Endothelial cell of umbilical vein (primary cell): ENCODE measurements around the gene DNAJC27. TPM values are rescaled to one million over a fixed set of nuclear protein-coding genes. Genes with fewer than 3 reads are reported as not detected.

ENCODE experiments used
- BruUV-seq: library from RNA; stranded (reverse); fragments of 400-500 nt; replicated peaks from 2 replicates; lab custom pipeline; 2021; lab: Mats Ljungman, UMichigan
- CTCF ChIA-PET: fragments of 300-600, 350-600 bp; sonication (Branson Sonifier 250); formaldehyde crosslinking; loops from one replicate; lab custom pipeline; 2021; ENCODE audit warnings: antibody characterized with exemption, inconsistent platforms; lab: Charles Lee
- POLR2A ChIA-PET: fragments of 300-600, 350-600 bp; sonication (Branson Sonifier 250); formaldehyde crosslinking; loops from one replicate; lab custom pipeline; 2021; ENCODE audit warnings: antibody characterized with exemption, inconsistent platforms; lab: Charles Lee
- DNase-seq: peaks from one replicate; pipeline ENCODE4 v3.0.0-alpha.2; 2011; ENCODE audit warnings: low read depth, low spot score
- FAIRE-seq: peaks from 2 replicates; lab custom pipeline; 2011; peaks lifted over from hg19 to GRCh38; lab: Jason Lieb, UNC
- H2AFZ ChIP-seq: 2 replicates; pipeline ENCODE4 v1.6.0; 2012; ENCODE audit warnings: low read depth, low read length, control low read depth, inconsistent platforms
- H3K27ac ChIP-seq: 2 replicates; pipeline ENCODE4 v1.5.1; 2011; ENCODE audit warnings: low read depth, mild to moderate bottlenecking, control low read depth, low read length, moderate library complexity; ENCODE audit not compliant: insufficient read depth
- H3K27me3 ChIP-seq, 2 experiments: 2 replicates each; pipeline versions ENCODE4 v1.6.0 to v1.6.1; 2011; ENCODE audit warnings: low read length in 2 of 2, mixed read lengths in 1 of 2; ENCODE audit not compliant: control insufficient read depth in 2 of 2, insufficient read depth in 2 of 2
- H3K36me3 ChIP-seq, 2 experiments: 2 replicates in 1 of 2; 3 replicates in 1 of 2; pipeline ENCODE4 v1.5.1; 2011; ENCODE audit warnings: low read length in 2 of 2, mild to moderate bottlenecking in 1 of 2, moderate library complexity in 1 of 2; ENCODE audit not compliant: control insufficient read depth in 2 of 2, insufficient read depth in 2 of 2; ENCODE audit errors: extremely low read depth in 1 of 2
- H3K4me1 ChIP-seq: 3 replicates; pipeline ENCODE4 v1.5.1; 2011; ENCODE audit warnings: mild to moderate bottlenecking, low read length; ENCODE audit not compliant: control insufficient read depth, insufficient read depth; ENCODE audit errors: extremely low read depth
- H3K4me2 ChIP-seq: 2 replicates; pipeline ENCODE4 v1.6.1; 2011; ENCODE audit warnings: low read length, control low read depth, mixed read lengths; ENCODE audit not compliant: insufficient read depth
- H3K4me3 ChIP-seq, 3 experiments: fragments of 200-600 bp in 1 of 3; sonication (generic), shearing (Covaris generic) in 1 of 3; replicated peaks in 1 of 3; 2 replicates each; pipeline ENCODE4 v1.5.1; 2011 to 2016; ENCODE audit warnings: control low read depth in 3 of 3, low read length in 3 of 3, mild to moderate bottlenecking in 2 of 3, inconsistent platforms in 1 of 3, low read depth in 1 of 3, moderate library complexity in 1 of 3; ENCODE audit not compliant: insufficient read depth in 1 of 3
- H3K79me2 ChIP-seq: 2 replicates; pipeline ENCODE4 v1.6.0; 2012; ENCODE audit warnings: low read length, inconsistent platforms; ENCODE audit not compliant: control insufficient read depth, insufficient read depth
- H3K9ac ChIP-seq: replicated peaks from 2 replicates; pipeline ENCODE3; 2011; ENCODE audit warnings: low read length, control low read depth; ENCODE audit not compliant: insufficient read depth; ENCODE audit errors: extremely low read depth
- H3K9me1 ChIP-seq: replicated peaks from 3 replicates; pipeline ENCODE4 v1.6.0; 2011; ENCODE audit warnings: mild to moderate bottlenecking, low read length; ENCODE audit not compliant: control insufficient read depth, insufficient read depth; ENCODE audit errors: extremely low read depth
- H3K9me3 ChIP-seq: replicated peaks from 2 replicates; pipeline ENCODE4 v1.5.1; 2012; ENCODE audit warnings: low read length, inconsistent platforms; ENCODE audit not compliant: control insufficient read depth, insufficient read depth
- H4K20me1 ChIP-seq: replicated peaks from 2 replicates; pipeline ENCODE3; 2011; ENCODE audit warnings: mild to moderate bottlenecking, low read length; ENCODE audit not compliant: control insufficient read depth, insufficient read depth; ENCODE audit errors: extremely low read depth
- EZH2 ChIP-seq: IDR thresholded peaks from 2 replicates; pipeline ENCODE4 v1.6.1; 2012; ENCODE audit warnings: borderline replicate concordance, low read depth, mild to moderate bottlenecking, moderate library complexity, low read length, inconsistent platforms; ENCODE audit not compliant: severe bottlenecking
- FOS ChIP-seq: IDR thresholded peaks from 2 replicates; pipeline ENCODE4 v1.6.1; 2011; ENCODE audit warnings: mild to moderate bottlenecking, low read length, moderate library complexity, borderline replicate concordance; ENCODE audit not compliant: insufficient read depth
- GATA2 ChIP-seq: IDR thresholded peaks from 2 replicates; pipeline ENCODE4 v1.7.0; 2011; ENCODE audit warnings: low read depth, mild to moderate bottlenecking, moderate library complexity, mixed read lengths, low read length; ENCODE audit not compliant: insufficient read length, insufficient read depth
- JUN ChIP-seq: IDR thresholded peaks from 2 replicates; pipeline ENCODE4 v1.6.1; 2011; ENCODE audit warnings: borderline replicate concordance, low read depth; ENCODE audit not compliant: insufficient read length, insufficient read depth
- MYC ChIP-seq: IDR thresholded peaks from one replicate; pipeline ENCODE4 v1.6.1; 2011; ENCODE audit warnings: mild to moderate bottlenecking, low read depth, low read length
- POLR2A ChIP-seq: IDR thresholded peaks from 2 replicates; pipeline ENCODE4 v1.6.1; 2012; ENCODE audit warnings: low read depth, mild to moderate bottlenecking, control low read depth, low read length
- POLR2AphosphoS5 ChIP-seq: IDR thresholded peaks from 2 replicates; pipeline ENCODE4 v1.6.1; 2012; ENCODE audit warnings: low read depth, mild to moderate bottlenecking, control low read depth, low read length, moderate library complexity; ENCODE audit not compliant: insufficient read depth
- dilution Hi-C: fragments of 300-500 bp; cut with MboI; formaldehyde crosslinking; loops from one replicate; pipeline ENCODE4 v1.15.0; 2019; ENCODE audit warnings: low sequenced_read_pairs; ENCODE audit not compliant: extremely low pct_ligation_motif_present
- intact Hi-C: fragments of 100-400 bp; cut with micrococcal nuclease; formaldehyde crosslinking; loops from one replicate; pipeline ENCODE4 v1.10.0; 2022
- polyA plus RNA-seq, 4 experiments: library from polyadenylated mRNA; depleted of rRNA in 3 of 4; stranded (reverse) in 3 of 4; unstranded in 1 of 4; fragments of >200 nt; gene quantifications; 2 replicates each; pipeline versions ENCODE4 v1.2.1 to v1.2.3, GENCODE V29; 2011 to 2012; ENCODE audit warnings: missing spikeins in 1 of 4
- total RNA-seq: library from RNA; stranded (reverse); gene quantifications from 2 replicates; pipeline ENCODE4 v1.2.3, GENCODE V29; 2021
- TF ChIP-seq, protein P1 (sequence below): IDR thresholded peaks from 2 replicates; pipeline ENCODE4 v1.6.1; 2011; ENCODE audit not compliant: insufficient read depth, insufficient read length
- TF ChIP-seq, protein P2 (sequence below), 2 donors: IDR thresholded peaks; 1 replicate in 1 of 2; 2 replicates in 1 of 2; pipeline ENCODE4 v1.5.1; 2011; ENCODE audit warnings: low read length in 2 of 2, mild to moderate bottlenecking in 2 of 2, moderate library complexity in 2 of 2, control low read depth in 1 of 2, inconsistent platforms in 1 of 2, low read depth in 1 of 2; ENCODE audit not compliant: insufficient read depth in 1 of 2; ENCODE audit errors: extremely low read depth in 1 of 2

Gene DNAJC27
- total and polyA plus RNA-seq, 2 donors (not counting 3 experiments of a cell fraction or from before 2014, with no cell fraction given) = 1.3 to 3.2 TPM

DNA sequence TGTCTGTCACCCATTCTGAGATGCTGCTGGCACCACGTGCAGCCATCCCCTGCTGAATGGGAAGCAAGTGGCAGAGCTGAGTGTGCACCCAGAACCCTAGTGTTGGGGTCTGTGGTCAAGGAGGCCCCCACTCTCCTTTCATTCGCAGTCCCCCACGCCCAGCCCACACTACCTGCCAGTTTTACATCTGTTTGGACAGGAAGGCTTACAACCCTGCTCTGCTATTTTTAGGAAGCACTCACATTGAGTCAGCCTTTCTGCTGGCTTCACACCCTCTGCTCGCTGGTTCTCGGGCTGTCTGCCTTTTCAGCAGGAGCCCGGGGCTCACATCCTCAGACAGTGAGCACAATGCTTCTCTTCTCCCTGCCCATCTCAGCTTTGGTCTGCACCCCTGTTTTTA lies 41.0 kb downstream of the DNAJC27 start:
- no TSS peak for BruUV-seq
- Histone ChIP-seq H3K79me2 (no peaks in the 10 kb centered on the region), H3K9me1 (no peaks in the 10 kb centered on the region), H3K9me3 (no peaks in the 10 kb centered on the region), H3K27me3 (peaks cover 0 to 2% of the 10 kb centered on the region in 2 experiments), H3K4me2 (no peak overlapping the region), H2AFZ (peak overlapping the region; percentile 26), H3K4me3 (no peak overlapping the region), H4K20me1 (no peaks in the 10 kb centered on the region), H3K9ac (no peak overlapping the region), H3K4me1 (peaks cover 2% of the 10 kb centered on the region), H3K36me3 (no peaks in the 10 kb centered on the region), H3K27ac (no peak overlapping the region)
- CTCF ChIA-PET = interaction anchor here (0.7 to 0.9 kb wide), 4 partner anchors 9 to 509 kb away, joined by 3 to 4 read pairs (median 3); no protein-coding TSS in a partner anchor
- DNase-seq = no peak
- dilution Hi-C loops = no loop called here
- TF ChIP-seq JUN (no peak), MYC (no peak)
- TF ChIP-seq, protein P1, sequence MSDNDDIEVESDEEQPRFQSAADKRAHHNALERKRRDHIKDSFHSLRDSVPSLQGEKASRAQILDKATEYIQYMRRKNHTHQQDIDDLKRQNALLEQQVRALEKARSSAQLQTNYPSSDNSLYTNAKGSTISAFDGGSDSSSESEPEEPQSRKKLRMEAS = no peak
- POLR2A ChIA-PET = no interaction called here
- no peak for FAIRE-seq
- intact Hi-C loops = no loop called here

DNA sequence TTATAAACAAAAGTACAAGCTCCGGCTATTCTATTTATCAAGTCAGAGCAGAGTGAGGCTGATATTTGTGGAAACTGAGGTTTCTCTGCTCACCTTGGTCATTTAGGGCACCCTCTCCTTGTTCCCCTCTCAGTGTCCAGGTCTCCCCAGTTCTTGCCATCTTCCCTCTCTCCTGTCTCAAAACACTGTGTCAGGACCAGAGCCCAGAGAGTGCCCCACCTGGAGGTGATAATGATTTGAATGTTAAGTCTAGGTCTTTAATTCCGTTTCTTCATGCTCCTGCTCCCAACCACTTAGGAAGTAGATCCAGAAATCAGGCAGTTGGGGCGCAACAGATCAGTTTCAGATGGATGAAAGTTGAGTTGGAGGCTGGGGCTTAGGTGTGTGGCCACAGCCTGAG lies 42.5 kb downstream of the DNAJC27 start:
- intact Hi-C loops = no loop called here
- H3K4me1 ChIP-seq = peaks cover 2% of the 10 kb centered on the region
- no peak for DNase-seq
- no peak overlapping the region for H2AFZ ChIP-seq
- H3K27ac ChIP-seq = no peak overlapping the region
- POLR2A ChIA-PET = no interaction called here
- H3K9me3 ChIP-seq = no peaks in the 10 kb centered on the region
- no peaks in the 10 kb centered on the region for H3K9me1 ChIP-seq
- CTCF ChIA-PET = no interaction called here
- BruUV-seq = no TSS peak
- dilution Hi-C loops = no loop called here
- TF ChIP-seq, protein P2, sequence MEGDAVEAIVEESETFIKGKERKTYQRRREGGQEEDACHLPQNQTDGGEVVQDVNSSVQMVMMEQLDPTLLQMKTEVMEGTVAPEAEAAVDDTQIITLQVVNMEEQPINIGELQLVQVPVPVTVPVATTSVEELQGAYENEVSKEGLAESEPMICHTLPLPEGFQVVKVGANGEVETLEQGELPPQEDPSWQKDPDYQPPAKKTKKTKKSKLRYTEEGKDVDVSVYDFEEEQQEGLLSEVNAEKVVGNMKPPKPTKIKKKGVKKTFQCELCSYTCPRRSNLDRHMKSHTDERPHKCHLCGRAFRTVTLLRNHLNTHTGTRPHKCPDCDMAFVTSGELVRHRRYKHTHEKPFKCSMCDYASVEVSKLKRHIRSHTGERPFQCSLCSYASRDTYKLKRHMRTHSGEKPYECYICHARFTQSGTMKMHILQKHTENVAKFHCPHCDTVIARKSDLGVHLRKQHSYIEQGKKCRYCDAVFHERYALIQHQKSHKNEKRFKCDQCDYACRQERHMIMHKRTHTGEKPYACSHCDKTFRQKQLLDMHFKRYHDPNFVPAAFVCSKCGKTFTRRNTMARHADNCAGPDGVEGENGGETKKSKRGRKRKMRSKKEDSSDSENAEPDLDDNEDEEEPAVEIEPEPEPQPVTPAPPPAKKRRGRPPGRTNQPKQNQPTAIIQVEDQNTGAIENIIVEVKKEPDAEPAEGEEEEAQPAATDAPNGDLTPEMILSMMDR (IDR thresholded peaks at IDR 0.05; ENCODE audit: extremely low read depth in 1 of 2, insufficient read depth in 1 of 2, low read depth in 1 of 2, low read length in 2 of 2) = no peak
- TF ChIP-seq POLR2AphosphoS5 (no peak), EZH2 (no peak), FOS (no peak), MYC (no peak), GATA2 (no peak), JUN (no peak), POLR2A (no peak)
- TF ChIP-seq, protein P1 = no peak
- no peak overlapping the region for H3K9ac ChIP-seq
- FAIRE-seq = no peak
- H3K4me3 ChIP-seq = no peak overlapping the region
- no peaks in the 10 kb centered on the region for H4K20me1 ChIP-seq
- H3K79me2 ChIP-seq = no peaks in the 10 kb centered on the region
- peaks cover 0 to 2% of the 10 kb centered on the region in 2 experiments for H3K27me3 ChIP-seq
- H3K4me2 ChIP-seq = no peak overlapping the region
- no peaks in the 10 kb centered on the region for H3K36me3 ChIP-seq
